CD4-positive, alpha-beta T cell treated with Interleukin-15 for 1 hour (primary cell): Measurements from ENCODE around the gene SCN2B.

ENCODE experiments used
- DNase-seq: peaks from one replicate; pipeline ENCODE4 v3.0.0-alpha.2; 2020

Gene SCN2B, protein sequence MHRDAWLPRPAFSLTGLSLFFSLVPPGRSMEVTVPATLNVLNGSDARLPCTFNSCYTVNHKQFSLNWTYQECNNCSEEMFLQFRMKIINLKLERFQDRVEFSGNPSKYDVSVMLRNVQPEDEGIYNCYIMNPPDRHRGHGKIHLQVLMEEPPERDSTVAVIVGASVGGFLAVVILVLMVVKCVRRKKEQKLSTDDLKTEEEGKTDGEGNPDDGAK

DNA sequence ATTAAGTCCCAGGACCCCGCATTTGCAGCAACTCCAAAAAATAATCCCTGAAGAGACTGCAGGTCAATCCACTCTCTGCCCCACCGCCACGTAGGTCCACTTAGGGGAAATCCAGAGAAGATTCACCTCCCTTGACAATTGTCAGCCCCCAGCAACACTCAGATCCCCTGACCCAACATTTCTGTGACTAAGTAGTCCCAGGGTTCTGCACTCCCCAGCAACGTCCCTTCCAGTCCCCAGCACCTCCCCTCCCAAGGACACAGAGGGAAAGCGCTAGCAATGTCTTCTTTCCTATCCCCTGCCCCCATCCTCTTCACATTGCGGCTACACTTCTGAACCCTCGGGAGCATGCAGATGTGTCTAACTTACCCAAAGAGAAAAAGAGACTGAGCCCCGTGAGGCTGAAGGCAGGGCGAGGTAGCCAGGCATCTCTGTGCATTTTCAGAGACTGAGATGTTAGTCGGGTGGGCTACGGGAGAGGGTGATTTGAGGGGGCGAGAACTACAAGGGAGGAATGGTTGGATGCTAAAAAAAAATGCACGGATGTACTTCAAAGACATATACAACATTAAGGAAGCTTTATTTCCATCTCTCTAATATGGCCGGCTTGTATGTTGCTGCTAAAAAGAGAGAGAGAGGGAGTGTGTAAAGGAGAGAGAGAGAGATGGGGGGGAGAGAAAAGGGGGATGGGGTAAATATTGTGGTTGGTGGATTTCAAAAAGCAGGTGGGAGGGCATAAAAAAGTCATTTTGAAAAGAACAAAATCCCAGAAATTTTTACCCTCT lies at the start of gene SCN2B:
TSS of gene SCN2B (minus strand) at position 647 of the 785 bp plus-strand sequence. CDS start at position 439, 208 bp downstream.
- no peak for DNase-seq

DNA sequence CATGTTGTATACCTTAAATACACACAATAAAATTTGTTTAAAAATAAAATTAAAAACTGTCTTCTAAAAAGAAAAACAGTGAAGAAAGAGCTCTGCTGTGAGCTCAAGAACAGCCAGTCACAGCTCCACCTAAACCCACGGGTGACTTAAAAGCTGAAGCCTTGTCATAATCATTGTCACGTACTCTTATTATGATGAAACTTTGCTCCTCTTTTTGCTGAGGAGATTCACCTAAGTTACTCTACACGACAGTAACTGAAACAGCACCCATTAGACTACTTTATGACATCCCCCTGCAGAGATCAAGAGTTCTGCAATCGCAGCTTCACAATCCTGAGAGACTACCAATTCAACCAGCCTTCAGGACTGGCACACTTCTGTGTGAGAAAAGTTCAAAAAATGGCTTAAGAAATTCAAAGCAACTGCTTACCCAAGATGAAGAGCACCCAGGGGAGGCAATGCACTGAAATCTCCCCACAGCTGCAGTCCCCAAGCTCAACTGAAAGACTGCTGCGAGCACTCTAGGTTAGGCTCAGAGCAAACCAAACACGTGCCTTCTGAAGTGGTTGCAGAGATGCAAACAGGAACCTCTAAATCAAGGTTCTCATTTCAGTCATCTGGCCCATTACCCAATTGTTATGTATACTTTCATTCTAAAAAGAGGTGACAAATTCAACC lies 48.2 kb upstream of the SCN2B start, which contains the start of gene JAML:
TSS of gene JAML (minus strand) at position 501 of the 678 bp plus-strand sequence. CDS start 10,145 bp downstream, outside the sequence.
- DNase-seq, result peak; percentile 69

DNA sequence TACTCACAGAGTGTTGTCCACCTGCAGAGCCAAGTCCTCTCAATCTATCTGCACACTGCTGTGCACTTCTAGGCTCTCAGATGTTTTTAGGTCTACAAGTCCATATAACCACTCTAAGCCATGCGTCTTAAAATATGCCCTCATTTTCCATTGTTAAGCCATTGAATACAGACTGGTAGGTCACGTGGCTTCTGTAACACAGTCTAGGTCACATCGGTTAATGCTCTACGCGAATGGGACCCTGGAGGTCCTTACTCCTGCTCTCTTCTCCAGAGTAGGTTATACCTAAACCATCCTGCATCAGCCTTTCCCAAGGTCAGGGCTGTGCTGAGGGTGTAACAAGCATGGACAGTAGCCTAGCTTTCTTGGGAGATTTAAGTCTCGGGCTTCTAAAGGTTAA lies 47.6 kb upstream of the SCN2B start:
- DNase-seq, result no peak

DNA sequence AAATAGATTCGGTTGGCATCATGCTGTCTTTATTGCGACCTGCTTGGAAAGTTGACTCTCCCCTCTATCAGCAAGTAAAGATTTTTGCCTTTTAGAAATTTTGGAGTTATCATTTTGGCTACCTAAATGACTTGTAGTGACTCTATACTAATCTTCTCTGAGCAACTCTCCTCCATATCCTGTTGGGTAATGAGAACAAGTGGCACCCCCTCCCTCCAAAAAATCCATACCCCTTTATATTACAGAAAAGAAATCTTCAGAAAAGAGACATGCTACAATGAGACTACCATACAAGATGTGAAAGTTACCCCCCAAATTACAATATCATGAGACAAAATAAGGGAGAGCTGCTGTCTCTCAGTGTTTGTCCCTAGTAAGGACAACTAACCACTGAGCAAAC lies 47.1 kb upstream of the SCN2B start:
- no peak for DNase-seq

DNA sequence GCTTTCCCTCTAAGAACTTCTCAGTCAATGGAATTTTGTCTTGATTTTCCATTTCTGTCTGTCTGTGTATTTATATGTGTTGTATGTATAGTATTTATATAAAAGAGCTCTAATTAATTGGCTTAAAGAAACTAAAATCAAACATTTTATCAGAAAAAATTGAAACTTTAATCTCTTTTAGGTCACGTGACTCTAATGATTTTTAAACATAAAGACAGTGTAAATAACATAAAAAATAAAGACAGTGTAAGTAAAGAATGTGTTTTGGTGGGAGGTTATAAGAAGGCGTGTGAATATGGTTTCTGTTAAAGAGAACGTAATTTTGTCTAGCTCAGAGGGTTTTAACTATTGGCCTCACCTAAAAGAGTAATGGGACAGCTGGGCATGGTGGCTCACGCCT lies 46.0 kb upstream of the SCN2B start:
- DNase-seq, result no peak

DNA sequence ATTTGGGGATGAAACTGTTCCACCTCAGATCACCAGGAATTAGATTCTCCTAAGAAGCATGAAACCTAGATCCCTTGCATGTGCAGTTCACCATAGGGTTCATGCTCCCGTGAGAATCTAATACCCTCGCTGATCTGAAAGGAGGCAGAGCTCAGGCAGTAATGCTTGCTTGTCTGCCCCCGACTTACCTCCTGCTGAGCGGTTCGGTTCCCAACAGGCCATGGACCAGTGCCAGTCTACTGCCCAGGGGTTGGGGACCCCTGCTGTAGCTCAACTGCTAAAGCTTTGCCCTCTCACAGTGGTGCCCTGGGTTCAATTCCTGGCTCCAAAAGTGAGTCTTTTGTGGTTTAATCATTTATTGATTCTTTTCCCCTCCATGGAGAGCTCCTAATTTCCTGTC lies 45.0 kb upstream of the SCN2B start:
- no peak for DNase-seq

DNA sequence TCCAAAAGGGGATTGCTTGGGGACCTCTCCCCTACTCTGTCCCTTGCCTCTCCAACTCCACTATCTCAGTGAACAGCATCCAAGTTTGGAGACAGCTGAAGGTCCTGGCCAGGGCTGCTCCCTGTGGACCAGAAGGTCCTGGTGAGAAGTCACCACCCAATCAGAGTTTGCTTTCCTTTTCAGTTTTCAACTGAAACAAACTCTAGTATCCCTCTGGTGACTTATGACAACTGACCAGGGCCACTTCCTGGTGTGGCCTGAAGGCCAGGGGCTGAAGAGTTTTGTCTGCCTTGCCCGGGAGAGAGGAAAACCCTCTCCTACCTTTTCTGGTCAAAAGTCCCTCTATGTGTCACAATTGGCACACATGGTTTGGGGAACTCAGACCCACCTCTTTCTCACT lies 43.3 kb upstream of the SCN2B start:
- DNase-seq, result no peak

DNA sequence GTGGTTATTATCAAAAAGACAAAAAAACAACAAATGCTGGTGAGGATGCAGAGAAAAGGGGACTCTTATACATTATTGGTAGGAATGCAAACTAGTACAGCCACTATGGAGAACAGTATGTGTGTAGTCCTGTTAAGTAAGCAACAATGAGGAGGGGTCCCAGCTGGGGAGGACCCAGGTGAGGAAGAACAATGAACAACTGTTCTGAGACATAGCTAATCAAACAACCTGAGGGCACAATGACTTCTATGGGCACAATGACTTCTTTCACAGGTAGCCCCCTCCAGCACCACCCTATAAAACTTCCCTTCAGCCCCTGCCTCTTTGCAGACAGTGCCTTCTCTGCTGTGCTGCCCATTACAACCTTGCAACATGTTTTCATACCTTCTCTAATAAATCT lies 42.8 kb upstream of the SCN2B start:
- DNase-seq, result no peak

DNA sequence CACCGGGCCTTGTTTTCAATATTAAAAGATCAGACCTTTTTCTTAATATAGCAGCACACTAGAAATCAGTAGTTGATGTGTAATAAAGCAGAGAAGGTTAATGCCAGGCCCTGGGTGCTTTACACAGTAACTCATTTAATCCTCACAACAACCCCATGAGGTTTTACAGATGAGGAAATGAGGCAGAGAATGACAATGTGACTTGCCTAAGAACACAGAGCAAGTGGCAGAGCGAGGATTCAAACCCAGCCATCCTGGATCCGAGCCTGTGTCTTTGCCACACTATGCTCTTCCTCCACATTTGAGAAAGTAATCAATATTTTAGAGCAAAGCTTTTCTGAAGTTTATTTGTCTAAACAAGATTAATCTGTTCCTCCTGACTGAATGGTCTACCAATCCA lies 41.1 kb upstream of the SCN2B start:
- no peak for DNase-seq

DNA sequence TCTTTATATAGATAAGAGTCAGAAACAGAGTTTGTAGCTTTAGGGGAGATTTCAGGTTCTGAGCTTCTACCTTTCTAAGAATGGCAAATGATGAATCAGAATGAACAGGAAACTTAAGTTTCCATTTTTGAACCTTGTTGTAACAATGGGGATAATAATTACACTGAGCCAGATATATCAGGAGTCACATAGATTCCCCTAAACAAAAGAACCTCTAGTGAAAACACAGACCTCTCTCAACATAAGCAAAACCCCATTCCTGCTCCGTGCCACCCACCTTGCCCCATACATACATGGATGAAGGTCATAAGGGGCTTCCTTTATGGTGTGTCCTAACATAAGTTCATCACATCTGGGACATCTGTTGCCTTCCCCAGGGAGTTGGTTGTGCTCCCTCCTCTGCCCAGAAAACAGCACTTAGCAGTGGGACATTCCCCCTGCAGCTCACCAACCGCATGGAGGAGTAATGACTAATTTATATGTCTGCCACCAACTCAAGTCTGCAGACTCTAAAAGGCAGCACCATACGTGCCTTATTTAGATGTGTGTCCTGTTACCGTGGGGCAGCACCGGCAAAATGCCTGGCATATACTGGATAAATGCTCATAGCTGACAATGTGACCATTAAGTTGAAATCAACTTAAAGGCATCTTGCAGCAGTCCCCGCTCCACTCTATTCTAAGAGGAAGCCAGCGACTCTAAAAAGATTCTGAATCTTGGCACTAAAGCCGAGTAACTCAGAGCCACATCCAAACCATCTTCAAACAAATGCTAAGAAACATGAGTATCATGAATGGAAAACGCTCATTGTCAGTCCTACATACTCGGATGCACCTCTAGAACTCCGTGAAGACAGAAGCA lies 40.4 kb upstream of the SCN2B start:
- DNase-seq, result no peak

DNA sequence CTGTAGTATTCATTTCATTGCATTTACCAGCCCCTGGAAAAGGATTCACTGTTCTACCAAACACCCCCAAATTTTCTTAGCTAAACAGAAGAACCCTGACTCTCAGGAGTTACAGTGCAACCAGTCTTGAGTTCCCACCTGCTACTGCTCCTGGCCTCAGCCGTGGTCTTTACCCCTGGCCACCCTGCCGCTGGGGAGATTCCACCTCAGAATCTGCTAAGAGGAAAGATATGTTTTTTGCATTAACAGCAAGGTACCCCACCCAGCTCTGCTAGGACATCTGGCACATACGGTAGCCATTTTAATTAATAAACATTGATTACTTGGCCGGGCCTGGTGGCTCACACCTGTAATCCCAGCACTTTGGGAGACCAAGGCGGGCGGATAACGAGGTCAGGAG lies 39.3 kb upstream of the SCN2B start:
- no peak for DNase-seq

DNA sequence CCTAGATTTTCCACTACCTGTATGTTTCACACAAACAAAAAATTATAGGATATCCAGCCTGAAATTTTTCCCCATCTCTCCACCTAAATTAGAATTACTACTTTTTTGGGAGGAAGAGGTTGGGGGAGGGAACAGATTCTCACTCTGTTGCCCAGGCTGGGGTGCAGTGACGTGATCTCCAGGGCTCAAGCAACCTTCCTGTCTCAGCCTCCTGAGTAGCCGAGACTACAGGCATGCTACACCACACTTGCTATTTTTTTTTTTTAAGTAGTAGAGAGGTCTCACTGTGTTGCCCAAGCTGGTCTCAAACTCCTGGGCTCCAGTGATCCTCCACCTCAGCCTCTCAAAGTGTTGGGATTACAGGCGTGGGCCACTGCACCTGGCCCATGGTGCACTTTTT lies 38.8 kb upstream of the SCN2B start:
- DNase-seq, result no peak

DNA sequence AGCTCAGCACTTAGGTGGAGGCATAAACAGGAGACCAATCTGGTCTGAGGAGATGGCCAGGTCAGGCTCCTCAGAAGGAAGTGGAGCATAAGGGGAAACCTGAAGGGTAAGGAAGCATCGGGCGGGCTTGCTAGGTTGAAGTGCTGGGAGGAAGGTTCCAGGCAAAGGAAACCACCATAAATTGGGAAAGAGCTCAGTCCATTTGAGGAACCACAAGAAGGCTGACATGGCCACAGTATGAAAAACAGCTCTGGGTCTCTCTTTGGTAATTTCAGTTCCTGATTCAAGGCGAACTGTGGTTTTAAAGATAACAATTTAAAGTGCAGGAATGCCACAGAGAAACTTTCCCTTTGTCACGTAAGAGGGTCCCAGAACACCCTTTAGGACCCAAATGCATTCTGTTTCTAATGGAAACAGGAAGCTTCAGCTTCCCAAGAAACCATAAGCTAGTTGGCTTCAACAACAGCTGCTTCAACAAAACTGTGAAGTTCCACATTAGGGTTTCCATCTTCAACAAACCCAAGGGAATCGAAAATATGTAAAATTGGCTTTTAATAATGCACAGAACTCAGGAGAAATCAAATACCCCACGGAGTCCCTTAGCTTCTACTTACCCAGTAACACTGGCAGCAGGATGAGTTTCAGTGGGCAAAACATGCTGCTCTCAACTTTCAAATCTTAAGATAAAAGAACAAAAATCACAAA lies 37.9 kb upstream of the SCN2B start:
- peak; percentile 44 for DNase-seq

DNA sequence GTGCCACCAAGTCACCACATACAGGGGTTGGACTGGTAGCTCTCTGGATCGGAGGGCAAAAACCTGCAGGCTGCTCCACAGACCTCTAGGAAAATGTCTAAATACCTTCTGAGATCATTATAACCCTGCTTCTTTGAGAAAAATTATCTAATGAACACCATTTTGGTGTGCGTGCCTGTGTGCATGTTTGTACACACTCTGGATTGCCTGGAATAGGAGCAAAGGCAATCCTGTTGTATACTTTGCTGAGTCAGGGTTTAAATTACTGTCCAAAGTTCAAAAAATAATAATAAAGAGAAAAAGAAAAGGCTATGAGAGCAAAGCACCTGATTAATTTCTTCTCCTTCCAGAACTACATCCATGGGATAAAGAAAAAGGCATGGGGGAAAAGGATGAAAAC lies 37.3 kb upstream of the SCN2B start:
- no peak for DNase-seq

DNA sequence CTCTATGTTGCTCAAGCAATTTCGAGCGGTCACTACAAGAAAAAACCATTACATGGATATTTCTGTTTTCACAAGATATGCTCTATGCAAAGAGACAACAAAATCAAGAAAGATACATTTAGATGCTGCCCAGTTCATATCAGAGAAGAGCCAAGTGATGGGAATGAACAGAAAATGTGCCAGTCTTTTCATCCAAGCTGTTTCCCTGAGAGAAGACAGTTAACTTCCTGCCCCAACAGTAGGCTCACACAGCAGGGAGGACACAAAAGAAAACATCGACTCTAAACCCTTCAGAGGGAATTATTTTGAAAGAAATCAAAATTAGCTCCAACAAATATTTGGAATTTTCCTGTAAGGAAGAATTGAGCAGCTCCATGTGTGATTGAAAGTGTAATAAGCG lies 36.8 kb upstream of the SCN2B start:
- DNase-seq, result no peak

DNA sequence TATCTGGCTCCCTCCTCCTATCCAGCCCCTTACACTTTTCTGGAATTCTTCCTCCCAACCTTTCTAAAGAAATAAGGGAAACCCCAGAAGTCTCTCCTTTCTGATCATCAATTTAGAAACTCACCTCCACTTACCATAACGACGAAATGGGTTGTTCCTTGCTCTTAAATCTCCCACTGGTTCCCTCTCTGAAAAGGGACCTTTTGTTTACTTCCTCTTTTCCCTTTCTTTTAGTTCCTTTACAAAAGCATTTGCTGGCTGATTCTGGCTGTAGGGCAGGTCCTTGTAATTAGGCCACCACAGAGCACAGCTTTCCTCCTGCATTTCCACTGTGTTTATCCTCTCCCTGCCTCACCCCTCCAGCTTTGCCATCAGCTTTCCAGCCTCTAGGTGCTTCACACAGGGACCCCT lies 36.3 kb upstream of the SCN2B start:
- no peak for DNase-seq

DNA sequence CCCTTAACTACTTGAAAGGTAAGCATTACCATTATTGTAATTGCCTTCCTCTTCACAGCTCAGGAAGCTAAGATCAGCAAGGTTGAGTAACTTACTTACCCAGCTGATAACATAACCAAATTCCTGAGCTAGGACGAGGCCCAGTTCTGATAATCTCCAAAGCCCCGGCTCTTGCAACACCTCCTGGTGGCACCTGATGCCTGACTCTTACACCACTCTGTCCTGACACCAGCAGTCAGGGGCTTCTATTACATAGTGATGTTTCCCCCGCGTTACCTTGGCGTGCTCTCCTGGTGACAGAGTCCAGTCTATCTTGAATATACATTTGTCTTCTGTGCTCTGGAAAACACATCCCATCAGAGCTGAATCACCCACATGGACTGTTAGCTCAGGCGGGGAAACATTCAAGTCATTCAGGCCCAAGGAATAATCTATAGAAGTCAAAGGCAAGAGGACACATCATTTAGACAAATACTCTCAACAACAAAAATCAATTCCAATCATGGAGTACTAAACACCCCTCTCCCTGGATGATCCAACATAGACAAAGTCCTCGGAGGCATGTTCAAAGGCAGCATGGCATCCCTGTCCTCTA lies 35.8 kb upstream of the SCN2B start:
- DNase-seq, result no peak

DNA sequence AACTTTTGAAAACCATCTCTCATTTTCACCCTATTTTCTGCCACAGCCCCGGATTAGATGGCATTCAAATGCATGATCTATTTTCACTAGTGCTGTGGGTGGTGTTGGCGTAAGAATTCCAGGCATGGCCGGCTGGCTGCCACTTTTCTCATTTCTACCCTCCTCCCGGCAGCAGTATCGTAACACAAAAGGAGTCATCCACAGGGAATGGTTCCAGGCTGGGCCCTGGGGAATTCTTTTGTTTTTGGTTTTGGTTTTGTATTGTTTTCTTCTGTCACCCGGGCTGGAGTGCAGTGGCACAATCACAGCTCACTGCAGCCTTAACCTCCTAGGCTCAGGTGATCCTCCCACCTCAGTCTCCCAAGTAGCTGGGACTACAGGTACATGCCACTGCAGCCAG lies 34.6 kb upstream of the SCN2B start:
- no peak for DNase-seq

DNA sequence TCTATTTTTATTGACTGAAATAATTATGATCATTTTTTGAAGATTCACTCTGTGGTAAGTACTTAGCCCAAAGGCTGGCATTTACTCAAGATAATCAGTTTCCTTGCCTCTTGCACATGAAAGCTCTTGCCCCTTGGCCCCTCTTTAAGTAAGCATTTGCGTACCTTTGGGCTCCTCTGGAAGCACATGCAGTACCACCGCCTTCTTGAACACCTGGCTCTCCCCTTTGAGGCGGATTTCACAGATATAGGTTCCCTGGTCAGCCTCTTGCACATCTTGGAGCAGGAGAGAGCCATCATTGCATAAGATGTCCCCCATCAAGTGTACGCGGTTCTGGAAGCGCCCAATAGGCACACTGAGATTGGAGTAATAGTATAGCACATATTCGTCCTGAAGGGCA lies 33.9 kb upstream of the SCN2B start:
- DNase-seq, result no peak

DNA sequence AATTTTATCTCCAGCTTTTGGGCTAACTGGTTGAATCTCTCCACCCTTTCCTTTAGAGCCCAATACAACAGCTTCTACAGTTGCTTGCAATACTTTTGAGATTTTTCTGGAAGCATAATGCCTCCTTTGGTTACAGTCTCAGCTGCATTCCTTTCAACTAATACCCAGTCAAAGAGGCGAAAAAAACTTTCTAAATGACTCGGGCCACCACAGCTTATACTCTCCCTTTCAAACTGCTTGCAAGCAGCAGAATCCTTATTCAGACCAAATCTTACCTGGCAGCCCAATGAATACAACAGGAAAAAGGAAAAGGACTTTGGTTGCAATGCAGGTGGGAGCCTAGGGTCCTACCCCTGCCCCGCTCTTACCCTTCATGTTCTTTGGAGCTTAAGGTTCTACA lies 32.6 kb upstream of the SCN2B start:
- DNase-seq, result no peak

DNA sequence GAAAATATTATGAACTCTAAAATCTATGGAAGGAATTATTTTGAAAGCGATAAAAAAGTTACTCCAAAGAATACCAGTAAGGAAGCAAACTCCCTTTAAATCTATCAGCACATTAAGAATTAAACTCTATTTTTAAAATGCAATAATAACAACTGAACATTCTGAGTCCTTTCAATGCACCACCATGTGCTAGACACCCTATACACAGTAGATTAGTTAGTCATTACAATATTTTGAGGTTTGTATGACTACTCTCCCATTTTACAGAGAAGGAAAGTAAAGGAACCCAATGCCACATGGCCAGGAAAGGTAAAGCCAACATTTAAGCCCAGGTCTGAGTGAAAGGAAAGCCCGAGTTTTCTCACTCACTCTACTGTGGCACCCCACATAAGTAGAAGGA lies 30.6 kb upstream of the SCN2B start:
- no peak for DNase-seq
